GM10266 (cell line): ENCODE measurements around the gene TEX264.

ENCODE experiments used
- DNase-seq: peaks from one replicate; pipeline ENCODE4 v3.0.0; 2012; ENCODE audit errors: extremely low spot score
- CTCF ChIP-seq: IDR thresholded peaks from 2 replicates; pipeline ENCODE4 v1.5.1; 2012; ENCODE audit warnings: mild to moderate bottlenecking, low read depth; ENCODE audit not compliant: control insufficient read depth, insufficient read depth; ENCODE audit errors: missing control alignments

The TEX264 gene

GRCh38 chr3:51705276-51706020, 34.4 kb downstream of the TEX264 start:
- DNase-seq, result no peak
- no peak for TF ChIP-seq CTCF

GRCh38 chr3:51706021-51706485, 35.0 kb downstream of the TEX264 start:
- no peak for TF ChIP-seq CTCF
- DNase-seq, result no peak

- no peak for DNase-seq
- TF ChIP-seq CTCF, result no peak
These were observed 36.0 kb downstream of the TEX264 start, which contains the start of gene GRM2 for GRCh38 chr3:51706788-51707731. GRM2 (plus strand) TSS chr3:51707068; CDS start chr3:51708984, 1,916 bp downstream.

- DNase-seq, result no peak
- TF ChIP-seq CTCF, result no peak
These were observed 37.3 kb downstream of the TEX264 start for GRCh38 chr3:51708216-51708845.

- no peak for TF ChIP-seq CTCF
- DNase-seq, result no peak
These were observed 38.0 kb downstream of the TEX264 start for GRCh38 chr3:51709004-51709420.

- no peak for DNase-seq
- TF ChIP-seq CTCF, result no peak
These were observed 38.6 kb downstream of the TEX264 start for GRCh38 chr3:51709675-51710074.
